IMR-90 (cell line): Measurements from ENCODE around the gene SCD. TPM values are rescaled to one million over a fixed set of nuclear protein-coding genes. Genes with fewer than 3 reads are reported as not detected.

ENCODE experiments used
- ATAC-seq: fragments of 200-7000 bp; cut with Tn5 transposase; 2 replicates; pipeline ENCODE4 v1.9.1; 2020; ENCODE audit warnings: low read depth, mild to moderate bottlenecking, moderate library complexity
- BruUV-seq: library from RNA; stranded (reverse); fragments of 400-500 nt; replicated peaks from 2 replicates; lab custom pipeline; 2021; lab: Mats Ljungman, UMichigan
- CTCF ChIA-PET: fragments of 300-600 bp; formaldehyde crosslinking; extraction: SDS; loops from one replicate; lab custom pipeline; 2021; ENCODE audit warnings: antibody characterized with exemption; lab: Yijun Ruan, JAX
- POLR2A ChIA-PET: fragments of 300-600 bp; sonication (Branson Sonifier 250); formaldehyde crosslinking; loops from one replicate; lab custom pipeline; 2022; ENCODE audit warnings: antibody characterized with exemption; ENCODE audit not compliant: unreplicated experiment; lab: Charles Lee
- DNase-seq: peaks from one replicate; pipeline ENCODE4 v3.0.0; 2013
- H2AFZ ChIP-seq: replicated peaks from 2 replicates; pipeline ENCODE3; 2013; ENCODE audit warnings: low read length, mild to moderate bottlenecking; ENCODE audit not compliant: poor library complexity
- H2AK5ac ChIP-seq: 2 replicates; pipeline ENCODE4 v1.6.1; 2013; ENCODE audit warnings: low read depth, low read length, inconsistent platforms
- H2AK9ac ChIP-seq: replicated peaks from 2 replicates; pipeline ENCODE3; 2013; ENCODE audit warnings: mild to moderate bottlenecking, low read depth, low read length, moderate library complexity; ENCODE audit not compliant: poor library complexity
- H2BK120ac ChIP-seq: 2 replicates; pipeline ENCODE4 v1.6.1; 2013; ENCODE audit warnings: low read depth, low read length, inconsistent platforms
- H2BK15ac ChIP-seq: 3 replicates; pipeline ENCODE4 v1.6.1; 2013; ENCODE audit warnings: low read depth, low read length, inconsistent platforms
- H2BK20ac ChIP-seq: 2 replicates; pipeline ENCODE4 v1.6.1; 2013; ENCODE audit warnings: low read depth, mild to moderate bottlenecking, inconsistent platforms, low read length, moderate library complexity
- H2BK5ac ChIP-seq: 2 replicates; pipeline ENCODE4 v1.6.1; 2013; ENCODE audit warnings: mild to moderate bottlenecking, low read depth, low read length, inconsistent platforms; ENCODE audit not compliant: poor library complexity, severe bottlenecking
- H3K14ac ChIP-seq: replicated peaks from 2 replicates; pipeline ENCODE4 v1.6.1; 2013; ENCODE audit warnings: low read depth, low read length, inconsistent platforms
- H3K18ac ChIP-seq: 2 replicates; pipeline ENCODE4 v1.6.1; 2013; ENCODE audit warnings: low read depth, low read length, control low read depth
- H3K23ac ChIP-seq: 2 replicates; pipeline ENCODE4 v1.6.1; 2013; ENCODE audit warnings: low read depth, low read length, inconsistent platforms
- H3K27ac ChIP-seq: 2 replicates; pipeline ENCODE4 v1.5.1; 2013; ENCODE audit warnings: mild to moderate bottlenecking, control low read depth, low read length; ENCODE audit not compliant: insufficient read depth
- H3K27me3 ChIP-seq: 2 replicates; pipeline ENCODE4 v1.6.1; 2013; ENCODE audit warnings: low read length; ENCODE audit not compliant: control insufficient read depth, insufficient read depth
- H3K36me3 ChIP-seq: 2 replicates; pipeline ENCODE4 v1.6.1; 2013; ENCODE audit warnings: low read length, mixed read lengths; ENCODE audit not compliant: control insufficient read depth, insufficient read depth
- H3K4ac ChIP-seq: 2 replicates; pipeline ENCODE4 v1.6.1; 2013; ENCODE audit warnings: low read depth, low read length, inconsistent platforms
- H3K4me1 ChIP-seq: 2 replicates; pipeline ENCODE4 v1.6.1; 2013; ENCODE audit warnings: low read length, mixed read lengths; ENCODE audit not compliant: control insufficient read depth, insufficient read depth
- H3K4me2 ChIP-seq: 2 replicates; pipeline ENCODE4 v1.6.1; 2013; ENCODE audit warnings: low read depth, mild to moderate bottlenecking, control low read depth, low read length, moderate library complexity
- H3K4me3 ChIP-seq: 2 replicates; pipeline ENCODE4 v1.5.1; 2013; ENCODE audit warnings: low read depth, mild to moderate bottlenecking, control low read depth, low read length, moderate library complexity; ENCODE audit not compliant: insufficient read depth
- H3K56ac ChIP-seq: 2 replicates; pipeline ENCODE4 v1.6.1; 2013; ENCODE audit warnings: low read length, inconsistent platforms; ENCODE audit not compliant: insufficient read depth; ENCODE audit errors: extremely low read depth
- H3K79me1 ChIP-seq, 2 experiments: 2 replicates each; pipeline ENCODE4 v1.6.1; 2013; ENCODE audit warnings: low read length in 2 of 2, inconsistent platforms in 1 of 2, low read depth in 1 of 2
- H3K9ac ChIP-seq: 2 replicates; pipeline ENCODE4 v1.6.1; 2013; ENCODE audit warnings: low read depth, low read length, control low read depth
- H3K9me1 ChIP-seq: 2 replicates; pipeline ENCODE4 v1.6.1; 2013; ENCODE audit warnings: low read length, inconsistent platforms; ENCODE audit not compliant: insufficient read depth
- H3K9me3 ChIP-seq: 2 replicates; pipeline ENCODE4 v1.6.1; 2013; ENCODE audit warnings: low read length; ENCODE audit not compliant: control insufficient read depth, insufficient read depth
- H4K20me1 ChIP-seq: 2 replicates; pipeline ENCODE4 v1.6.1; 2013; ENCODE audit warnings: low read length, inconsistent platforms; ENCODE audit not compliant: insufficient read depth
- H4K5ac ChIP-seq: 2 replicates; pipeline ENCODE4 v1.6.1; 2013; ENCODE audit warnings: mild to moderate bottlenecking, low read depth, low read length, control low read depth
- H4K8ac ChIP-seq, 2 experiments: 2 replicates each; pipeline ENCODE4 v1.6.1; 2013; ENCODE audit warnings: low read depth in 2 of 2, low read length in 2 of 2, control low read depth in 1 of 2, inconsistent platforms in 1 of 2
- H4K91ac ChIP-seq: 2 replicates; pipeline ENCODE4 v1.6.1; 2013; ENCODE audit warnings: low read depth, low read length, inconsistent platforms; ENCODE audit not compliant: insufficient read depth
- CEBPB ChIP-seq: IDR thresholded peaks from 2 replicates; pipeline ENCODE4 v1.6.1; 2012; ENCODE audit warnings: low read depth, low read length, improper control_type of control experiment
- FOS ChIP-seq: fragments of 150-350 bp; IDR thresholded peaks from 2 replicates; pipeline ENCODE4 v1.6.1; 2016; ENCODE audit warnings: low read depth, low read length
- MAZ ChIP-seq: IDR thresholded peaks from 2 replicates; pipeline ENCODE4 v1.6.1; 2012; ENCODE audit warnings: low read depth, mild to moderate bottlenecking, low read length, improper control_type of control experiment, moderate library complexity, borderline replicate concordance
- MXI1 ChIP-seq: IDR thresholded peaks from 2 replicates; pipeline ENCODE4 v1.6.1; 2012; ENCODE audit warnings: low read depth, mild to moderate bottlenecking, low read length, moderate library complexity, borderline replicate concordance
- RAD21 ChIP-seq: IDR thresholded peaks from 2 replicates; pipeline ENCODE4 v1.6.1; 2012; ENCODE audit warnings: low read length, improper control_type of control experiment
- RCOR1 ChIP-seq: IDR thresholded peaks from 2 replicates; pipeline ENCODE4 v1.6.1; 2012; ENCODE audit warnings: mild to moderate bottlenecking, low read length, improper control_type of control experiment; ENCODE audit not compliant: insufficient replicate concordance
- RFX5 ChIP-seq: IDR thresholded peaks from 2 replicates; pipeline ENCODE4 v1.8.0; 2012; ENCODE audit warnings: low read depth, mild to moderate bottlenecking, low read length, moderate library complexity
- WGBS, 2 experiments: methylation state at CpG; one replicate each; pipeline versions ENCODE4 v1.1.5 to v1.1.7; 2013; ENCODE audit warnings: missing lambda C conversion rate in 2 of 2; ENCODE audit not compliant: insufficient read length in 1 of 2; ENCODE audit errors: extremely low coverage in 2 of 2; 5-methylcytosine and 5-hydroxymethylcytosine counted together
- dilution Hi-C: fragments of 300-500 bp; cut with HindIII; formaldehyde crosslinking; loops from one replicate; pipeline ENCODE4 v1.14.3; 2018; ENCODE audit warnings: low sequenced_read_pairs; ENCODE audit not compliant: unreplicated experiment
- in situ Hi-C: fragments of 300-500 bp; cut with MboI; formaldehyde crosslinking; loops from 3 replicates; pipeline ENCODE4 v1.14.3; 2019; ENCODE audit warnings: low sequenced_read_pairs, inconsistent platforms, mixed read lengths
- intact Hi-C: fragments of 100-400 bp; cut with micrococcal nuclease; formaldehyde crosslinking; loops from 2 replicates; pipeline ENCODE4 v1.10.0; 2022
- polyA plus RNA-seq, 3 experiments: library from polyadenylated mRNA; depleted of rRNA; stranded (reverse); fragments of >200 nt; gene quantifications; 2 replicates each; pipeline ENCODE4 v1.2.3, GENCODE V29; 2012; ENCODE audit warnings: low replicate concordance in 1 of 3
- total RNA-seq: library from RNA; depleted of rRNA; stranded (reverse); fragments of >200 nt; gene quantifications from 2 replicates; pipeline ENCODE4 v1.2.3, GENCODE V29; 2012

Gene SCD
- total and polyA plus RNA-seq, 2 of the 4 experiments (the other 2 are of a cell fraction), result 50.7 to 65.1 TPM

DNA sequence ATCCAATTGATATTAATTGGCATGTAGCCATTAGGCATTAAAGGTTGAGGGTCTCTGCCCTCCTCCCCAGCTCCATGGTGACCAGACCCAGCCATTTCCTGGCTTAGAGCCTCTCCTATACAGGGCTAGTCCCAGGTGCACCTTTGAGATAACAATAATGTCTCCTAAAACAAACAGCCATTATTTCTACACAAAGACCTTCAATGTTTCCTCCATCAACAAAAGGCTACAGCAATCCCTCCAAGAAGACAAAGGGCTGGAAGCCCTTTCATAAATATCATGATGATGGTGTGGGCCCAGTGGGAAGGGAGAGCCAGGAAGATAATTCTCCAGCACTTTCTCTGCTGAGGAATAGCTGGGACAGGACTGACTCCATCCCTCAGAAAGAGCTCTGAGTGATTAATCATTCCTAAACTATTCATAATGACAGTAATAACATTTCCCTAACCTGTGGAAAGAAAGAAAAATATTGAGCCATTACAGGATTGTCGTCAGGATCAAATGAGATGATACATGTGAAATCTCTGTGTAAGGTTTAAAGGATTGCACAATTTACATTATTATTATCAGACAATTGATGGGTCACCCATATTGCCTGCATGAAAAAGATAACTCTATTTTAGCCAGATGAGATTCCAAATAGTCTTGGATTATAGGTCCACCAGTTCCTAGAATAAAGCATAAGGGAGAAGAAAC, 27.2 kb upstream of the SCD start:
- no CpG with 5 or more reads among the region's 1 CpG for WGBS, 2 experiments
- CTCF ChIA-PET, result interaction anchor here (1.2 kb wide), 1 partner anchor 16 kb away, joined by 5 read pairs; no protein-coding TSS in a partner anchor

More for the DNA sequence above, 27.2 kb upstream of the SCD start:
- H3K9me1 ChIP-seq, result no peaks in the 10 kb centered on the region
- no peak overlapping the region for H3K14ac ChIP-seq
- no peaks in the 10 kb centered on the region for H3K4me1 ChIP-seq
- DNase-seq (no peak), ATAC-seq (no peak)
- no peaks in the 10 kb centered on the region for H4K20me1 ChIP-seq
- no peak overlapping the region for H2BK15ac ChIP-seq
- in situ Hi-C loops, result no loop called here
- H3K9me3 ChIP-seq, result no peaks in the 10 kb centered on the region
- no peak overlapping the region for H2AK5ac ChIP-seq
- no peak overlapping the region for H4K91ac ChIP-seq
- no peak overlapping the region for H2BK120ac ChIP-seq
- TF ChIP-seq RCOR1 (no peak), MXI1 (no peak), CEBPB (peak; percentile 42; the same call in 1 of the 2 replicates), RAD21 (no peak), RFX5 (no peak), FOS (no peak), MAZ (no peak)
- H4K5ac ChIP-seq, result no peak overlapping the region
- H3K4me2 ChIP-seq, result no peak overlapping the region
- POLR2A ChIA-PET, result no interaction called here
- H3K4ac ChIP-seq, result no peak overlapping the region
- BruUV-seq, result no TSS peak
- H2BK5ac ChIP-seq, result no peak overlapping the region
- intact Hi-C loops, result no loop called here
- no peak overlapping the region for H2BK20ac ChIP-seq
- no peak overlapping the region for H3K4me3 ChIP-seq
- H3K79me1 ChIP-seq, result no peaks in the 10 kb centered on the region
- no peak overlapping the region for H2AFZ ChIP-seq
- H3K18ac ChIP-seq, result no peak overlapping the region
- H3K23ac ChIP-seq, result no peak overlapping the region
- H3K9ac ChIP-seq, result no peak overlapping the region
- no peak overlapping the region for H3K56ac ChIP-seq
- H4K8ac ChIP-seq, result no peak overlapping the region
- H3K27me3 ChIP-seq, result peaks cover 8% of the 10 kb centered on the region
- dilution Hi-C loops, result no loop called here
- no peak overlapping the region for H2AK9ac ChIP-seq
- H3K27ac ChIP-seq, result no peak overlapping the region
- H3K36me3 ChIP-seq, result no peaks in the 10 kb centered on the region
